NT2/D1 (cell line): Measurements from ENCODE around the gene NAALADL1.

Experiments used
- SUZ12 ChIP-seq: IDR thresholded peaks from 2 replicates; pipeline ENCODE4 v1.6.1; 2011; ENCODE audit not compliant: insufficient read length, insufficient read depth; ENCODE audit errors: extremely low read depth
- YY1 ChIP-seq: IDR thresholded peaks from 2 replicates; pipeline ENCODE4 v1.6.1; 2011; ENCODE audit not compliant: insufficient read length, insufficient read depth
- ZNF274 ChIP-seq: IDR thresholded peaks from 2 replicates; pipeline ENCODE4 v1.6.1; 2011; ENCODE audit warnings: mild to moderate bottlenecking, low read depth, low read length

- TF ChIP-seq SUZ12 (no peak), ZNF274 (no peak), YY1 (no peak)
Measured at GRCh38 chr11:65078151-65078550, 19.8 kb upstream of the NAALADL1 start.
